H1 (cell line): ENCODE measurements around the gene MTPN. TPM values are rescaled to one million over a fixed set of nuclear protein-coding genes. Genes with fewer than 3 reads are reported as not detected.

Experiments
- CTCF ChIA-PET: fragments of 300-600 bp; sonication (Branson Sonifier 250); formaldehyde crosslinking; loops from one replicate; lab custom pipeline; 2021; ENCODE audit not compliant: partially characterized antibody; lab: Charles Lee
- POLR2A ChIA-PET: fragments of 300-600 bp; sonication (Branson Sonifier 250); formaldehyde crosslinking; loops from one replicate; lab custom pipeline; 2021; ENCODE audit warnings: inconsistent platforms; ENCODE audit not compliant: partially characterized antibody; lab: Charles Lee
- DNase-seq, 2 experiments: peaks; one replicate each; pipeline versions ENCODE4 v3.0.0 to v3.0.0-alpha.2; 2010 to 2022; ENCODE audit warnings: low spot score in 2 of 2, low read depth in 1 of 2, mixed read lengths in 1 of 2
- FAIRE-seq: peaks from 2 replicates; lab custom pipeline; 2011; peaks lifted over from hg19 to GRCh38; lab: Jason Lieb, UNC
- H2AFZ ChIP-seq: 2 replicates; pipeline ENCODE4 v1.8.1; 2012; ENCODE audit warnings: low read length, inconsistent platforms
- H2AK5ac ChIP-seq: 2 replicates; pipeline ENCODE4 v1.6.1; 2013; ENCODE audit warnings: low read depth, low read length
- H2BK120ac ChIP-seq: replicated peaks from 2 replicates; pipeline ENCODE3; 2013; ENCODE audit warnings: low read depth, low read length, inconsistent platforms
- H2BK12ac ChIP-seq: 2 replicates; pipeline ENCODE4 v1.6.1; 2013; ENCODE audit warnings: low read depth, low read length
- H2BK15ac ChIP-seq: 2 replicates; pipeline ENCODE4 v1.6.1; 2013; ENCODE audit warnings: low read length
- H2BK20ac ChIP-seq: 2 replicates; pipeline ENCODE4 v1.6.1; 2013; ENCODE audit warnings: low read length
- H2BK5ac ChIP-seq: 2 replicates; pipeline ENCODE4 v1.6.1; 2013; ENCODE audit warnings: low read depth, low read length
- H3K14ac ChIP-seq: 2 replicates; pipeline ENCODE4 v1.6.1; 2013; ENCODE audit warnings: inconsistent platforms; ENCODE audit not compliant: insufficient read length
- H3K18ac ChIP-seq: 2 replicates; pipeline ENCODE4 v1.6.1; 2013; ENCODE audit warnings: low read length; ENCODE audit errors: extremely low read depth
- H3K23ac ChIP-seq: 2 replicates; pipeline ENCODE4 v1.6.1; 2013; ENCODE audit warnings: inconsistent platforms; ENCODE audit not compliant: insufficient read length
- H3K23me2 ChIP-seq: 2 replicates; pipeline ENCODE4 v1.6.1; 2013; ENCODE audit warnings: low read depth, low read length
- H3K27ac ChIP-seq: 2 replicates; pipeline ENCODE4 v1.6.1; 2011; ENCODE audit warnings: low read depth, low read length, inconsistent platforms
- H3K27me3 ChIP-seq, 4 experiments: replicated peaks in 1 of 4; 1 replicate in 1 of 4; 2 replicates in 3 of 4; pipeline versions ENCODE4 v1.6.1 to v1.8.1; 2011 to 2013; ENCODE audit warnings: low read length in 3 of 4, mild to moderate bottlenecking in 3 of 4, inconsistent platforms in 2 of 4, mixed read lengths in 2 of 4, moderate library complexity in 1 of 4; ENCODE audit not compliant: control insufficient read depth in 3 of 4, insufficient read depth in 3 of 4; ENCODE audit errors: extremely low read depth in 1 of 4
- H3K36me3 ChIP-seq, 4 experiments: 2 replicates each; pipeline versions ENCODE4 v1.6.1 to v1.8.1; 2011 to 2013; ENCODE audit warnings: mild to moderate bottlenecking in 4 of 4, low read length in 3 of 4, moderate library complexity in 2 of 4, control low read depth in 1 of 4, inconsistent platforms in 1 of 4; ENCODE audit not compliant: insufficient read depth in 4 of 4, control insufficient read depth in 2 of 4
- H3K4ac ChIP-seq: replicated peaks from 2 replicates; pipeline ENCODE3; 2013; ENCODE audit warnings: low read length, low read depth, mixed read lengths, inconsistent platforms; ENCODE audit not compliant: insufficient read length
- H3K4me1 ChIP-seq, 4 experiments: replicated peaks in 1 of 4; 1 replicate in 1 of 4; 2 replicates in 3 of 4; pipeline versions ENCODE4 v1.6.1 to v1.8.1; 2011 to 2013; ENCODE audit warnings: low read length in 3 of 4, inconsistent platforms in 2 of 4, mixed read lengths in 1 of 4; ENCODE audit not compliant: insufficient read depth in 4 of 4, control insufficient read depth in 3 of 4
- H3K4me2 ChIP-seq, 2 experiments: 2 replicates each; pipeline versions ENCODE4 v1.6.1 to v1.8.1; 2011 to 2013; ENCODE audit warnings: low read depth in 2 of 2, low read length in 2 of 2, control low read depth in 1 of 2, inconsistent platforms in 1 of 2, mild to moderate bottlenecking in 1 of 2; ENCODE audit not compliant: insufficient read depth in 1 of 2
- H3K4me3 ChIP-seq, 4 experiments: fragments of 200-600, 300-600 bp in 1 of 4; sonication (generic), shearing (Covaris generic), sonication (Bioruptor Twin) in 1 of 4; 2 replicates each; pipeline versions ENCODE4 v1.5.1 to v1.8.1; 2011 to 2016; ENCODE audit warnings: low read length in 4 of 4, low read depth in 3 of 4, control low read depth in 2 of 4, inconsistent platforms in 2 of 4, mild to moderate bottlenecking in 2 of 4, mixed read lengths in 1 of 4, moderate library complexity in 1 of 4; ENCODE audit not compliant: insufficient read depth in 2 of 4; ENCODE audit errors: extremely low read depth in 1 of 4
- H3K56ac ChIP-seq: replicated peaks from 2 replicates; pipeline ENCODE3; 2013; ENCODE audit warnings: low read depth, mild to moderate bottlenecking, mixed read lengths, low read length, inconsistent platforms; ENCODE audit not compliant: insufficient read length
- H3K79me1 ChIP-seq: 2 replicates; pipeline ENCODE4 v1.6.1; 2013; ENCODE audit warnings: low read depth, low read length, control low read depth
- H3K79me2 ChIP-seq, 2 experiments: 2 replicates each; pipeline versions ENCODE4 v1.6.1 to v1.8.1; 2012 to 2013; ENCODE audit warnings: low read length in 2 of 2, mild to moderate bottlenecking in 2 of 2, inconsistent platforms in 1 of 2; ENCODE audit not compliant: insufficient read depth in 2 of 2, control insufficient read depth in 1 of 2
- H3K9ac ChIP-seq, 4 experiments: replicated peaks in 1 of 4; 1 replicate in 1 of 4; 2 replicates in 3 of 4; pipeline versions ENCODE4 v1.6.1 to v1.8.1; 2011 to 2013; ENCODE audit warnings: low read depth in 3 of 4, low read length in 3 of 4, control low read depth in 2 of 4, mild to moderate bottlenecking in 2 of 4, moderate library complexity in 2 of 4, inconsistent platforms in 1 of 4; ENCODE audit errors: extremely low read depth in 1 of 4
- H3K9me3 ChIP-seq, 2 experiments: 2 replicates each; pipeline versions ENCODE4 v1.6.1 to v1.8.1; 2012 to 2013; ENCODE audit warnings: mild to moderate bottlenecking in 2 of 2, moderate library complexity in 2 of 2, control low read depth in 1 of 2, inconsistent platforms in 1 of 2, low read depth in 1 of 2, low read length in 1 of 2, mixed read lengths in 1 of 2; ENCODE audit not compliant: insufficient read depth in 2 of 2
- H4K20me1 ChIP-seq, 2 experiments: replicated peaks in 1 of 2; 2 replicates each; pipeline versions ENCODE3 to v1.8.1; 2011 to 2013; ENCODE audit warnings: inconsistent platforms in 2 of 2, low read length in 2 of 2, mild to moderate bottlenecking in 1 of 2; ENCODE audit not compliant: insufficient read depth in 2 of 2, control insufficient read depth in 1 of 2
- H4K5ac ChIP-seq: 2 replicates; pipeline ENCODE4 v1.6.1; 2013; ENCODE audit warnings: low read length, low read depth, mixed read lengths, inconsistent platforms; ENCODE audit not compliant: insufficient read length
- H4K8ac ChIP-seq: 2 replicates; pipeline ENCODE4 v1.8.0; 2013; ENCODE audit warnings: mild to moderate bottlenecking, moderate library complexity, low read length, inconsistent platforms; ENCODE audit not compliant: insufficient read depth; ENCODE audit errors: extremely low read depth
- H4K91ac ChIP-seq: replicated peaks from 2 replicates; pipeline ENCODE3; 2013; ENCODE audit warnings: low read length, mixed read lengths, inconsistent platforms; ENCODE audit not compliant: insufficient read length
- ATF2 ChIP-seq: IDR thresholded peaks from 2 replicates; pipeline ENCODE4 v1.6.1; 2012; ENCODE audit warnings: low read length, inconsistent platforms
- EZH2 ChIP-seq: fragments of 200-600 bp; sonication (generic); IDR thresholded peaks from 2 replicates; pipeline ENCODE4 v1.7.1; 2012; ENCODE audit warnings: low read depth, mild to moderate bottlenecking, moderate library complexity, low read length, inconsistent platforms; ENCODE audit not compliant: severe bottlenecking
- FOSL1 ChIP-seq: IDR thresholded peaks from 2 replicates; pipeline ENCODE4 v1.6.1; 2011; ENCODE audit warnings: mild to moderate bottlenecking, low read depth, low read length, moderate library complexity; ENCODE audit not compliant: insufficient read depth
- KDM4A ChIP-seq: IDR thresholded peaks from one replicate; pipeline ENCODE4 v1.7.1; 2012; ENCODE audit warnings: low read depth, mild to moderate bottlenecking, moderate library complexity, low read length, inconsistent platforms; ENCODE audit not compliant: severe bottlenecking
- KDM5A ChIP-seq: fragments of 200-600 bp; IDR thresholded peaks from 2 replicates; pipeline ENCODE4 v1.7.1; 2012; ENCODE audit warnings: mild to moderate bottlenecking, low read length, inconsistent platforms, mixed read lengths
- RXRA ChIP-seq: IDR thresholded peaks from 2 replicates; pipeline ENCODE4 v1.6.1; 2011; ENCODE audit warnings: low read depth, mild to moderate bottlenecking, low read length, moderate library complexity; ENCODE audit not compliant: insufficient read depth
- TEAD4 ChIP-seq: IDR thresholded peaks from 2 replicates; pipeline ENCODE4 v1.6.1; 2012; ENCODE audit warnings: low read depth, low read length, inconsistent platforms, mixed read lengths
- WGBS, 2 experiments: shearing (Covaris generic) in 1 of 2; methylation state at CpG; one replicate each; pipeline versions ENCODE4 v1.1.6 to v1.1.7; 2013 to 2015; ENCODE audit warnings: low lambda C conversion rate in 2 of 2, mixed read lengths in 2 of 2, inconsistent platforms in 1 of 2, low coverage in 1 of 2, missing lambda C conversion rate in 1 of 2; ENCODE audit not compliant: insufficient replicate concordance in 2 of 2, insufficient coverage in 1 of 2, insufficient read length in 1 of 2; ENCODE audit errors: extremely low coverage in 1 of 2, missing lambda C conversion rate in 1 of 2; 5-methylcytosine and 5-hydroxymethylcytosine counted together
- polyA plus RNA-seq, 7 experiments: library from polyadenylated mRNA; depleted of rRNA in 3 of 7; stranded (reverse) in 5 of 7; unstranded in 2 of 7; fragments of >200 nt in 5 of 7; fragments of 200-250 nt in 2 of 7; gene quantifications; 1 replicate in 5 of 7; 2 replicates in 1 of 7; 4 replicates in 1 of 7; pipeline versions ENCODE4 v1.2.1 to v1.2.3, GENCODE V29; 2011 to 2013; ENCODE audit warnings: missing spikeins in 2 of 7, mixed read lengths in 2 of 7
- total RNA-seq: library from RNA; stranded (reverse); fragmentation: NEBNext Ultra II Directional; extraction: Animal tissue kit (Norgen Biotek cat#: 25700); gene quantifications from 2 replicates; pipeline ENCODE4 v1.2.1, GENCODE V29; 2021
- TF ChIP-seq, protein P1 (sequence below): IDR thresholded peaks from 2 replicates; pipeline ENCODE4 v1.6.1; 2011; ENCODE audit warnings: low read depth, mild to moderate bottlenecking, low read length; ENCODE audit not compliant: insufficient read depth

The MTPN gene
- total and polyA plus RNA-seq, 2 of the 8 experiments (the other 6 are each of a cell fraction or from before 2014, with no cell fraction given) = 33.0 to 101 TPM

DNA sequence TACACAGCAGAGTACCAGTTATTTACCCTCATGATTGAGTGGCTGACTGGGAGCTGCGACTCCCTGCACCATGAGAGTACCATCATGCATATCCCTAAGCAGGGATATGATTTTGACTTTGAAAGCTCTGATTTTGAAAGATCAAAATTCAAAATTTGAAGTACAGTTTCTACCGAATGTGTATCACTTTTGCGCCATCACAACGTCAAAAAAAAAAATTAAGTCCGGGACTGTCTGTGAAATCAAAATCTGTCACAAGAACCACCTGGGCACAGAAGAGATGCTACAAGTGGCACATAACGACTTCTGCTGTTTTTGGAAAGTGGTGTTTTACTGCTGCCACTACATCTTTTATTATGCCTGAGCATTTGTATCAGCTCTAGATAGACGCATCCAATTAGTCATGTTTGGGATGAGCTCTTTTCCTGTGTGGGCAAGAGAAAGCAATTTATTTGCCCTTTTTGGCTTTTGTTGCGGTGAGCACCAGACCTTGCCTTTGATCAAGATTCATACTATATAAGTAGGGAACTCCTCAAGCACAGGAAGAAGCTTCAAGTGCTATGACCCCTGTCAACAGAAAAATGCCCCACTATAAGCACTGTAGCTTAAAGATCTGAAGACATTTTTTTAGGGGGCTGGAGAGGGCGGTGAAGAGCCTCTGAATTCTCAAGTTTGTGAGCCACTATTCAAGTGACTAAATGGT is 10.7 kb downstream of the MTPN start:
- Histone ChIP-seq H4K5ac (no peak overlapping the region), H2AK5ac (no peak overlapping the region), H3K18ac (no peak overlapping the region), H3K36me3 (peaks cover 0 to 2% (median 0%) of the 10 kb centered on the region in 4 experiments; a peak in 3 of 8 replicates), H2BK120ac (no peak overlapping the region), H3K4me1 (no peaks in the 10 kb centered on the region), H4K8ac (no peak overlapping the region), H3K27ac (no peak overlapping the region), H3K4ac (no peak overlapping the region), H3K4me3 (no peak overlapping the region), H3K14ac (no peak overlapping the region), H3K9ac (no peak overlapping the region), H2BK20ac (no peak overlapping the region), H2BK5ac (no peak overlapping the region), H3K23me2 (no peaks in the 10 kb centered on the region), H3K9me3 (no peaks in the 10 kb centered on the region), H2AFZ (no peak overlapping the region), H3K79me1 (no peaks in the 10 kb centered on the region), H4K20me1 (peaks cover 5 to 6% of the 10 kb centered on the region in 2 experiments), H3K23ac (no peak overlapping the region), H2BK12ac (no peak overlapping the region), H3K4me2 (no peak overlapping the region), H3K79me2 (peaks cover 4 to 87% of the 10 kb centered on the region in 2 experiments), H4K91ac (no peak overlapping the region), H3K27me3 (no peaks in the 10 kb centered on the region), H3K56ac (no peak overlapping the region), H2BK15ac (no peak overlapping the region)
- no peak for DNase-seq
- ChIA-PET POLR2A (no interaction called here), CTCF (interaction anchor here (0.6 to 2.4 kb wide), 7 partner anchors 9 to 721 kb away, joined by 3 to 9 read pairs (median 4); no protein-coding TSS in a partner anchor)
- FAIRE-seq = no peak
- 88% methylated on average over 9 of the region's 9 CpGs; no CpG with 5 or more reads in 1 of the 2 experiments for WGBS, 2 experiments
- TF ChIP-seq KDM4A = no peak
- TF ChIP-seq, protein P1, sequence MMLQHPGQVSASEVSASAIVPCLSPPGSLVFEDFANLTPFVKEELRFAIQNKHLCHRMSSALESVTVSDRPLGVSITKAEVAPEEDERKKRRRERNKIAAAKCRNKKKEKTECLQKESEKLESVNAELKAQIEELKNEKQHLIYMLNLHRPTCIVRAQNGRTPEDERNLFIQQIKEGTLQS = no peak
- TF ChIP-seq KDM5A = no peak
- no peak for TF ChIP-seq ATF2
- TF ChIP-seq EZH2 = no peak
- no peak for TF ChIP-seq TEAD4
- TF ChIP-seq FOSL1 = no peak
- no peak for TF ChIP-seq RXRA
